ENCODE data around the gene LSM10.

Gene LSM10

DNA sequence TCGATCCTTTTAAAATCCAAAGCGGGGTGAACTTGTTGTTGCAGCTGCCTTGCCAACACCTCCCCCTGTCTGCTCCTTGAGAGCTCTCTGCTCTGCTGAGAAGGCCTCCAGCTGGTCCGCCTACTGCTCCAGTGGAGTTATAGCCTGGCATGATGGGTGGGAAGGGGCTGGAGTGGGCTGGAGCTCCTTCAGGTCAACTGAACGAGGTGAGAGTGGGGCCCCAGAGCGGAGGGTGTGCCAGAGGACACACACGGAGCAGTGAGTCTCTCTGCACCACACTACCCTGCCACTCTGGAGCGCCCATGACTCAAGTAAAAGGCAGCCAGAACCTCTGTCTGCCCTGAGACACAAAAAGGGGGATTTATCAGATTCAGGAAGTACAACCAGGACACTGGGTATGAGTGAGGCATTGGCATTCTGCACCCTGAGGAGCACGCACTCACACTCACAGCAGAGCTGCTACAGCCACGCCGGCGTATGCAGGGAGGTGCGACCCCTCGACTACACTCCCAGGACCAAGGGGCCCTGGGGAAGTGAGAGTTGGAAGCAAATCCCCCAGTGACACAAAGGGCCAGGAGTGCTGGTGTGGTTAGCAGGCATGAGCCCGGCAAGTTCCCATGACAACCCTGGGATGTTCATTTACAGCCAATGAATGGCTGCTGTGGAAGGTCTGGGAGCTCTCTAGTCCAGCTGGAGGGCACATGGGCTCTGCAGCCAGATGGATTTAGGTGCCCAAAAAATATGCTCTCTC, 46.3 kb downstream of the LSM10 start:
- DNase-seq (ENCODE audit: low spot score): no peak

DNA sequence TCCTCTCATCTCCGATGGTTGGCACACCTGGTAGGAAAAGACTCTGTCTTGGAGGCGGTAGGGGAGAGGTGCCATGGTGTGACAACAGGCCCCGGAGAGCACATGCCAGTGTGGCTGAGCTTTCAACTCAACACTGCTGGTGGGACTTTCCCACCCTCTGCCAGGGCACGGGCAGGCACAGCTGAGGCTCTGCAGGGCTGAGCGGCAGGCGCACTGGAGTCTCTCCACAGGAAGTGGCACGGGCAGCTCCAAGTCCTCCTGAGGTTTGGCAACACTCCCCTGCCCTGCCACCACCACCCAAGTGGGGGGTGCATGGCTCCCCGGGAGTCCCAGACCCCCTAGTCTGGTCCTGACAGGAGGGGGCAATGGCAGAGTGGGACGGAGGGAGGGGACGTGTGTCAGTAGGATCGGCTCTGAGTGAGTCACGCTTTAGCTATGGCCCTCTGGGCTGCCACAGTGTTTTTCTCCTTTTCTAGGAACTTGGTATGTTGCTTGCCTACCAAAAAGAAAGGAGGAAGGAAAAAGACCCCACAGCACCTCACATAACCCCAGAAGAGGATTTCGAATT, 47.0 kb downstream of the LSM10 start:
- no peak for DNase-seq (ENCODE audit: low spot score)

DNA sequence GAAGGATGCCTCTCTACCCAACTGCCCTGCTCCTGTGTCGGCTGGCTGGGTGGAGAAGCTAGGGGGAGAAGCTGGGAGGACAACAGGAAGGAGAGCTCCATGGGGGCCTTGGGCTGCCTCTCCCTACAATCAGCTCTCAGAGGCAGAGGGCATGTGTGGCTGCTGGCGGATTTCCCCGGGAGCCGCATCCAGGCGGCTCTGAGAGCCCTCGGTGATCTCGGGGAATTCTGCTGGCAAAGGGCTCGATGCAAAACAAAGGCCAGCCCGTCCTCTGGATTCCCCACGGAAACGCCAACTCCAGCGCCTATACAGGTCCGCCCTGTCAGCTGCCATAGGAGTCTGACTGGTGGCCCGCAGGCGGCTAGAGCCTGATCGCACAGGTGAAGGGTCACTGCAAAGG, 47.9 kb downstream of the LSM10 start:
- DNase-seq (ENCODE audit: low spot score): no peak

DNA sequence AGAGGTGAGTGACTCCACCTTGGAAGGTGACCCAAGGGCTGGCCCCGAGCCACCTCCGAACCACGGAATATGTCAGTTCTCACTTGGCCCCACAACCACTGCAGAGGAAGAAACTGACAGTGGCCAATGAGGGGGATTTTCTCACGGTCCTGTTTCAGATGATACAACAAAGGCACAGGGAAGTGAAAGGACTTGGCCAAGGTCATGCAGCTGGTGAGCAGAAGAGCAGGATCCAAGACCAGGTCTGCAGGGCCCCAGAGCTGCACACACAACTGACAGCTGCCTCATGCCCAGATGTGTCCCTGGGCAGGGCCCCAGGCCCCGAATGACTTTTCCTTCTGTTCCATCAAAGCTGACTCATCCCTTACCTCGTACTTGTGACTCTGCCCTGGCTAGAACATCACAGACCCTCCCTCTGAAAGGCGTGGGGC, 48.5 kb downstream of the LSM10 start:
- no peak for DNase-seq (ENCODE audit: low spot score)

DNA sequence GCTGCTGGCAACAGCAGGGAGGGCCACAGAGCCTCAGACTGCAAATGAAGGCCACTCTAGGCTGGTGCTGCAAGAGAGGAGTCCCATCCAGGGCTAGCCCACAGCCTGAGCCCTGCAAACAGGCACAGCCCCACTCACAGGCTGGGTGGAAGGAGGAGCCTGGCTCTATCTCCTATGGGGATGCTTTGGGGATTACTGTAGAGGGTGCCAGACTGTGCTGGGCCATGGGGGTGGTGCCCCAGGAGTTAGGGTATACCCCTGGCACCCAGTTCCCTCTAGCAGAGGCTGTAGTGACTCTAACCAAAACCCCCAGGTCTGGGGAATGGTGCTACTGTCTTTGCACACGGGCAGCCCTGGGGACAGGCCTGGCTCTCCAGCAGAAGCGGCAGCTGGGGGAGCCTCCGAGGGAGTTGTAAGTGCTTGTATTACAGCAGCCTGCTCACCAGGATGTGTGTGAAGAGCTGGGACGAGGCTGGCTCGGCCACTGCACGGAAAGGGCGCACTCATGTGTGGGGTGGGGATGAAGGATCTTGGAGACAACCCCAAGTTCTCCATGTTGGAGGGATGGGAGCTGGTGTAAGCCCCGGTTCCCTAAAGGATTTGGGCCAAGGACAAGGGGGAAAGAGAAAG, 50.9 kb downstream of the LSM10 start:
- no peak for DNase-seq (ENCODE audit: low spot score)

DNA sequence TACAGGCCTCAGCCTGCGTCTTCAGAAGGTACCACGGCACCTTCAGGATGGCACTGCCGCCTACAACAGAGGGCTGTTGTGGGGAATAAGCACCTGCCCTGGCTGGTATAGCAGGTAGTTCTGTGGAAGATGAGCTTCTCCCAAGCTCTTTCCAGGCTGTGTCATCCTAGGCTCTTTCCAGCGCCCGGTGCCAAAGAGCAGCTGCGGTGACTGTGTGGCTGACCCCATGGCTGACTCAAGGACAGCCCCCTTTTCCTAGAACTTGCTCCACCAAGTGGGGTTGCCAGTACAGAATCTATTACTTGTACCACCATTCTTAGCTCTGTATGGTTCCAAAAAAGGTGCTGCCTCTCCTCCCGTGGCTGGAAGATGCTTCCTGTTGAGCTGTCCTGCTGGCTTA, 52.4 kb downstream of the LSM10 start:
- DNase-seq (ENCODE audit: low spot score): no peak

DNA sequence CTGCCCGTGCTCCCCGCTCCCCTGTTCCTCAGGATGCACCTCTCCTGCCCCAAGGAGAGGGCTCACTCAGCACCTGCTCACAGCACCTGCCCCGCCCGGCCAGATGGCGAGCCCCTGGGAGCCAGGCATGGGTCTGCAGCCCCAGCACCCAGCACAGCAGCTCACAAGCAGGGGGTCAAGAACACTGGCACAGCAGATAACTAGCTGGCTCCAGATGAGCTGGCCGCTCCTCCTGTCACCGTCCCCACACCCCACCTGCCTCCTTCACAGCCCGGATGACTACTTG, 53.4 kb downstream of the LSM10 start:
- no peak for DNase-seq (ENCODE audit: low spot score)

DNA sequence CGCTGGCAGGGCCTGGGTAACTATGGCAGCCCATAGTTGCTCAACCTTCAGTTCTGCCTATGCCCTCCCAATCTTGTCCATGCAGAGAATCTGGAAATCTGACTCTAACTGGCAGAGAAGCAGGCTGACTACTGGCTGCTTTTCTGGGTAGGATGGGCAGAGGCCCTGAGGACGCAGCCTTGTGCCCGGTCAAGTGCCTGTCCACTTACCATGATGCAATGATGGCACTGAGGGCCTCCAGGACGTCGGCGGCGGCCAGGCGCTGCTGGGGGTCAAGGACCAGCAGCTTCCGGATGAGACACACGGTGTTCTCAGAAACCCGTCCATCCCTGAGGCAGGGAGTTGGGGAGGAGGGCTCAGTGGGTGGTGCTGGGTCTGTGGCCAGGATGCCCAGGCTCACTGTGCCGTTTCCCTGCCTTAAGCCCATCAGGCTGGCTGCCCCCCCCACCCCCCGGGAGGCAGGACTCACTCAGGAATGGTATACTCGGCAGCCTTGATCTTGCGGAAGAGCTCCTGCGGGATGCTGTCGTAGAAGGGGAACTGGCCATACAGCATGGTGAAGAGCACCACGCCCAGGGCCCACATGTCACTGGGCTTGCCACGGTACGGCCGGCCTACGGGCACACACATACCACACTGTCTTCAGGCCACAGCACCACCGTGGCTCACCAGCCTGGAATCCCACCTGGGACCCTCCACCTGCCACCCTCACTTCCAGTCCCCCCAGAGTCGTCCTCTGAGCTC, 53.9 kb downstream of the LSM10 start:
- no peak for DNase-seq (ENCODE audit: low spot score)

All from SW480 (cell line).